ENCODE measurements around the gene PRPF31. TPM values are rescaled to one million over a fixed set of nuclear protein-coding genes. Genes with fewer than 3 reads are reported as not detected.

PRPF31 gene
- total and polyA plus RNA-seq, 2 of the 4 experiments (the other 2 are of a cell fraction) = 65.4 to 66.1 TPM

- H3K18ac ChIP-seq (ENCODE audit: low read depth, low read length) = no peak overlapping the region
- H3K9me1 ChIP-seq (ENCODE audit: insufficient read depth, low read length) = no peaks in the 10 kb centered on the region
- H2BK5ac ChIP-seq (ENCODE audit: low read depth, low read length, poor library complexity, severe bottlenecking) = no peak overlapping the region
- no peaks in the 10 kb centered on the region for H3K4me1 ChIP-seq (ENCODE audit: control insufficient read depth, insufficient read depth, low read length)
- H4K8ac ChIP-seq (ENCODE audit: low read depth in 2 of 2, low read length in 2 of 2) = no peak overlapping the region
- H2BK20ac ChIP-seq (ENCODE audit: low read depth, low read length) = no peak overlapping the region
- no peaks in the 10 kb centered on the region for H3K9me3 ChIP-seq (ENCODE audit: control insufficient read depth, insufficient read depth, low read length)
- no peak overlapping the region for H3K27ac ChIP-seq (ENCODE audit: insufficient read depth, low read length)
- H3K4me2 ChIP-seq (ENCODE audit: low read depth, low read length) = no peak overlapping the region
- TF ChIP-seq, protein P1, sequence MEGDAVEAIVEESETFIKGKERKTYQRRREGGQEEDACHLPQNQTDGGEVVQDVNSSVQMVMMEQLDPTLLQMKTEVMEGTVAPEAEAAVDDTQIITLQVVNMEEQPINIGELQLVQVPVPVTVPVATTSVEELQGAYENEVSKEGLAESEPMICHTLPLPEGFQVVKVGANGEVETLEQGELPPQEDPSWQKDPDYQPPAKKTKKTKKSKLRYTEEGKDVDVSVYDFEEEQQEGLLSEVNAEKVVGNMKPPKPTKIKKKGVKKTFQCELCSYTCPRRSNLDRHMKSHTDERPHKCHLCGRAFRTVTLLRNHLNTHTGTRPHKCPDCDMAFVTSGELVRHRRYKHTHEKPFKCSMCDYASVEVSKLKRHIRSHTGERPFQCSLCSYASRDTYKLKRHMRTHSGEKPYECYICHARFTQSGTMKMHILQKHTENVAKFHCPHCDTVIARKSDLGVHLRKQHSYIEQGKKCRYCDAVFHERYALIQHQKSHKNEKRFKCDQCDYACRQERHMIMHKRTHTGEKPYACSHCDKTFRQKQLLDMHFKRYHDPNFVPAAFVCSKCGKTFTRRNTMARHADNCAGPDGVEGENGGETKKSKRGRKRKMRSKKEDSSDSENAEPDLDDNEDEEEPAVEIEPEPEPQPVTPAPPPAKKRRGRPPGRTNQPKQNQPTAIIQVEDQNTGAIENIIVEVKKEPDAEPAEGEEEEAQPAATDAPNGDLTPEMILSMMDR (conservative IDR thresholded peaks at IDR 0.05; ENCODE audit: low read depth, low read length) = no peak
- TF ChIP-seq, protein P2, sequence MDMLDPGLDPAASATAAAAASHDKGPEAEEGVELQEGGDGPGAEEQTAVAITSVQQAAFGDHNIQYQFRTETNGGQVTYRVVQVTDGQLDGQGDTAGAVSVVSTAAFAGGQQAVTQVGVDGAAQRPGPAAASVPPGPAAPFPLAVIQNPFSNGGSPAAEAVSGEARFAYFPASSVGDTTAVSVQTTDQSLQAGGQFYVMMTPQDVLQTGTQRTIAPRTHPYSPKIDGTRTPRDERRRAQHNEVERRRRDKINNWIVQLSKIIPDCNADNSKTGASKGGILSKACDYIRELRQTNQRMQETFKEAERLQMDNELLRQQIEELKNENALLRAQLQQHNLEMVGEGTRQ (IDR thresholded peaks at IDR 0.05; ENCODE audit: low read depth, low read length) = no peak
- no peak for TF ChIP-seq RAD21 (IDR thresholded peaks at IDR 0.05; ENCODE audit: low read length)
- TF ChIP-seq, protein P3, sequence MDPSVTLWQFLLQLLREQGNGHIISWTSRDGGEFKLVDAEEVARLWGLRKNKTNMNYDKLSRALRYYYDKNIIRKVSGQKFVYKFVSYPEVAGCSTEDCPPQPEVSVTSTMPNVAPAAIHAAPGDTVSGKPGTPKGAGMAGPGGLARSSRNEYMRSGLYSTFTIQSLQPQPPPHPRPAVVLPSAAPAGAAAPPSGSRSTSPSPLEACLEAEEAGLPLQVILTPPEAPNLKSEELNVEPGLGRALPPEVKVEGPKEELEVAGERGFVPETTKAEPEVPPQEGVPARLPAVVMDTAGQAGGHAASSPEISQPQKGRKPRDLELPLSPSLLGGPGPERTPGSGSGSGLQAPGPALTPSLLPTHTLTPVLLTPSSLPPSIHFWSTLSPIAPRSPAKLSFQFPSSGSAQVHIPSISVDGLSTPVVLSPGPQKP (IDR thresholded peaks at IDR 0.05; ENCODE audit: borderline replicate concordance, low read depth, low read length) = no peak
- no peak for TF ChIP-seq RFX5 (IDR thresholded peaks at IDR 0.05; ENCODE audit: low read depth, low read length)
- no peak for TF ChIP-seq NFE2L2 (IDR thresholded peaks at IDR 0.05; ENCODE audit: low read depth, low read length)
- no peak for TF ChIP-seq POLR2A (IDR thresholded peaks at IDR 0.05; ENCODE audit: low read depth, low read length)
- no peak for TF ChIP-seq MAFK (IDR thresholded peaks at IDR 0.05; ENCODE audit: low read depth, low read length)
- no peak for TF ChIP-seq BHLHE40 (IDR thresholded peaks at IDR 0.05; ENCODE audit: low read depth, low read length)
- TF ChIP-seq MXI1 (IDR thresholded peaks at IDR 0.05; ENCODE audit: borderline replicate concordance, low read depth, low read length) = no peak
- TF ChIP-seq FOS (IDR thresholded peaks at IDR 0.05; ENCODE audit: low read depth, low read length) = no peak
- TF ChIP-seq SMC3 (IDR thresholded peaks at IDR 0.05; ENCODE audit: low read depth, low read length) = no peak
- peaks cover 79% of the 10 kb centered on the region for H3K36me3 ChIP-seq (ENCODE audit: control insufficient read depth, insufficient read depth, low read length)
- in situ Hi-C loops (cut with MboI; ENCODE audit: low sequenced_read_pairs) (no loop called here), dilution Hi-C loops (cut with HindIII; ENCODE audit: low sequenced_read_pairs, unreplicated experiment) (no loop called here), intact Hi-C loops (cut with micrococcal nuclease) (no loop called here)
- BruUV-seq (replicated peaks) = no TSS peak
- H3K9ac ChIP-seq (ENCODE audit: low read depth, low read length) = no peak overlapping the region
- POLR2A ChIA-PET (ENCODE audit: unreplicated experiment) = no interaction called here
- CTCF ChIA-PET = no interaction called here
- WGBS, 2 experiments (ENCODE audit: extremely low coverage in 2 of 2, insufficient read length in 1 of 2) = 100% methylated on average over 3 of the region's 12 CpGs; no CpG with 5 or more reads in 1 of the 2 experiments
- DNase-seq (no peak), ATAC-seq (ENCODE audit: low read depth) (no peak)
- no peak overlapping the region for H3K14ac ChIP-seq (replicated peaks; ENCODE audit: low read depth, low read length)
- H2BK120ac ChIP-seq (ENCODE audit: low read depth, low read length) = no peak overlapping the region
- H3K4ac ChIP-seq (ENCODE audit: low read depth, low read length) = no peak overlapping the region
- H3K79me1 ChIP-seq (ENCODE audit: low read depth in 1 of 2, low read length in 2 of 2) = peaks cover 2 to 16% of the 10 kb centered on the region in 2 experiments; a peak in 2 of 4 replicates
- no peak overlapping the region for H4K91ac ChIP-seq (ENCODE audit: insufficient read depth, low read depth, low read length)
- peaks cover 7% of the 10 kb centered on the region; the same call in 1 of the 2 replicates for H4K20me1 ChIP-seq (ENCODE audit: insufficient read depth, low read length)
- no peak overlapping the region for H2AK9ac ChIP-seq (replicated peaks; ENCODE audit: low read depth, low read length, poor library complexity)
- H2AFZ ChIP-seq (replicated peaks; ENCODE audit: low read length, poor library complexity) = no peak overlapping the region
- no peak overlapping the region for H3K56ac ChIP-seq (ENCODE audit: extremely low read depth, insufficient read depth, low read length)
- no peak overlapping the region for H4K5ac ChIP-seq (ENCODE audit: low read depth, low read length)
- no peak overlapping the region for H3K23ac ChIP-seq (ENCODE audit: low read depth, low read length)
- H2AK5ac ChIP-seq (ENCODE audit: low read depth, low read length) = no peak overlapping the region
- H2BK15ac ChIP-seq (ENCODE audit: low read depth, low read length) = no peak overlapping the region
- no peaks in the 10 kb centered on the region for H3K27me3 ChIP-seq (ENCODE audit: control insufficient read depth, insufficient read depth, low read length)
- no peak overlapping the region for H3K4me3 ChIP-seq (ENCODE audit: insufficient read depth, low read depth, low read length)
These were observed 36.7 kb downstream of the PRPF31 start for GRCh38 chr19:54152267-54152666.
